ENCODE measurements around the gene FILIP1.

DNA sequence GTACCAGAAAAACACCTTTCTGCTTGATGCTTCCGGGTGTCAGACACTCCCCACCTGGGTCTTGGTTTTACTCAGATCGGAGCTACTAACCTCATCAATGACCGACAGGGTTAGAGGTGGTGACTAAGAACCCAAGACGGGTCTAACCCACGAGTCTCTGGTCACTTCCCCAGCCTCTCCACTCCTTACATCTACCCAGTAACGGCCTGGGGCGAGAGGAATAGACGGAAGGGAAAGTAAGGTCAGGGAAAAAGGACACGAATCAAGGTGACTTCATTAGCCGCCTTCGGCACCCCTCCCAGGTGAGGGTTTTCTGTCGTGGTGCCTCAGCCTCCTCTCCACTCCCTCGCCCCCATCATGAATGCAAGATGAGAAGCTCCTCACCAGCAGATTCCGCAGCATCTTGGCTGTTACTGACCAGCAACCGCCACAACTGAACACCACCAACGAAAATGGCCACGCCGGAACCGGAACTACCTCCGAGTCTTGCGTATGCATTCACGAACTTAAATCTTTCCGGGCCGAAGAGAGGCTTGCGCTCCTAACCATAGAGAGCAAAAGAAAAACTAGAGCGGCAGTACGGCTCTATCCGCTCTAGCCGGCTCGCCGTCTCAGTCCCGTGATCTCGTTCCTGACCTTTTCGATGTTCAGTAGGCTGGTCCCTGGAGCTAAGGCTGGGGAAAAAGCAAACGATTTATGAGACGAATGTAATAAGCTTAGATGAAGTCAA is 250.1 kb downstream of the FILIP1 start, which contains the start of gene COX7A2:
- TF ChIP-seq POU5F1 (IDR thresholded peaks at IDR 0.05; ENCODE audit: low read depth, low read length) (no peak), BCL11A (IDR thresholded peaks at IDR 0.05; ENCODE audit: low read depth in 2 of 2, low read length in 2 of 2) (no peak), EP300 (IDR thresholded peaks at IDR 0.05; ENCODE audit: borderline replicate concordance in 1 of 2, low read depth in 2 of 2, low read length in 2 of 2) (no peak), TAF1 (IDR thresholded peaks at IDR 0.05; ENCODE audit: low read depth, low read length) (peak; percentile 98), POLR2A (IDR thresholded peaks at IDR 0.05; ENCODE audit: control extremely low read depth in 1 of 2, low read depth in 2 of 2, low read length in 2 of 2) (peak; percentile 78 to 93), RAD21 (IDR thresholded peaks at IDR 0.05 in 1 of 2, conservative IDR thresholded peaks at IDR 0.05 in 1 of 2; ENCODE audit: low read depth in 2 of 2, low read length in 2 of 2) (no peak)
- TF ChIP-seq, protein P1, sequence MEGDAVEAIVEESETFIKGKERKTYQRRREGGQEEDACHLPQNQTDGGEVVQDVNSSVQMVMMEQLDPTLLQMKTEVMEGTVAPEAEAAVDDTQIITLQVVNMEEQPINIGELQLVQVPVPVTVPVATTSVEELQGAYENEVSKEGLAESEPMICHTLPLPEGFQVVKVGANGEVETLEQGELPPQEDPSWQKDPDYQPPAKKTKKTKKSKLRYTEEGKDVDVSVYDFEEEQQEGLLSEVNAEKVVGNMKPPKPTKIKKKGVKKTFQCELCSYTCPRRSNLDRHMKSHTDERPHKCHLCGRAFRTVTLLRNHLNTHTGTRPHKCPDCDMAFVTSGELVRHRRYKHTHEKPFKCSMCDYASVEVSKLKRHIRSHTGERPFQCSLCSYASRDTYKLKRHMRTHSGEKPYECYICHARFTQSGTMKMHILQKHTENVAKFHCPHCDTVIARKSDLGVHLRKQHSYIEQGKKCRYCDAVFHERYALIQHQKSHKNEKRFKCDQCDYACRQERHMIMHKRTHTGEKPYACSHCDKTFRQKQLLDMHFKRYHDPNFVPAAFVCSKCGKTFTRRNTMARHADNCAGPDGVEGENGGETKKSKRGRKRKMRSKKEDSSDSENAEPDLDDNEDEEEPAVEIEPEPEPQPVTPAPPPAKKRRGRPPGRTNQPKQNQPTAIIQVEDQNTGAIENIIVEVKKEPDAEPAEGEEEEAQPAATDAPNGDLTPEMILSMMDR (IDR thresholded peaks at IDR 0.05; ENCODE audit: control extremely low read depth in 1 of 3, insufficient read depth in 1 of 3, low read depth in 1 of 3, low read length in 3 of 3), result no peak

All from H1 (cell line).